ENCODE measurements around the gene HOXA3.

Gene HOXA3

GRCh38 chr7:27184337-27185012 is 32.1 kb upstream of the HOXA3 start:
- Histone ChIP-seq H3K4me1 (ENCODE audit: control extremely low read depth in 1 of 4, control insufficient read depth in 4 of 4, insufficient read depth in 4 of 4, low read length in 3 of 4) (peaks cover 0 to 64% (median 55%) of the 10 kb centered on the region in 4 experiments), H3K36me3 (ENCODE audit: control insufficient read depth in 4 of 4, insufficient read depth in 4 of 4, low read length in 3 of 4) (no peaks in the 10 kb centered on the region), H3K9me3 (ENCODE audit: control extremely low read depth in 1 of 5, control insufficient read depth in 4 of 5, insufficient read depth in 2 of 5, low read depth in 1 of 5, low read length in 4 of 5) (peaks cover 0 to 2% (median 0%) of the 10 kb centered on the region in 5 experiments), H3K27me3 (replicated peaks in 2 of 5; ENCODE audit: control insufficient read depth in 4 of 5, insufficient read depth in 5 of 5, low read length in 4 of 5) (peaks cover 17 to 98% (median 63%) of the 10 kb centered on the region in 5 experiments), H3K27ac (ENCODE audit: insufficient read depth in 1 of 2, low read depth in 1 of 2, low read length in 2 of 2, poor library complexity in 1 of 2, severe bottlenecking in 2 of 2) (no peak overlapping the region), H3K4me3 (ENCODE audit: control insufficient read depth in 1 of 7, extremely low read depth in 1 of 7, insufficient read depth in 4 of 7, low read depth in 2 of 7, low read length in 6 of 7) (peak overlapping the region; percentile 8 to 75 (median 57))
- ChIA-PET POLR2A (interaction anchor here (0.6 kb wide), 1 partner anchor 1018 kb away, joined by 3 read pairs; no protein-coding TSS in a partner anchor), CTCF (interaction anchor here (2.2 to 2.6 kb wide), 2 partner anchors 17 to 25 kb away, joined by 5 to 7 read pairs; no protein-coding TSS in a partner anchor)
- WGBS (ENCODE audit: insufficient coverage) = 2% methylated on average over 47 of the region's 72 CpGs
- peak in 1 of 3 donors; percentile 66 for DNase-seq

- H3K4me3 ChIP-seq (ENCODE audit: control insufficient read depth in 1 of 7, extremely low read depth in 1 of 7, insufficient read depth in 4 of 7, low read depth in 2 of 7, low read length in 6 of 7) = peak overlapping the region in 6 of 7 experiments; percentile 15 to 75 (median 62)
- CTCF ChIA-PET = interaction anchor here (0.7 to 2.2 kb wide), 5 partner anchors 9 to 16 kb away, joined by 3 to 5 read pairs (median 3); no protein-coding TSS in a partner anchor
- under 1% methylated on average over 23 of the region's 30 CpGs for WGBS (ENCODE audit: insufficient coverage)
- H3K27ac ChIP-seq (ENCODE audit: insufficient read depth in 1 of 2, low read depth in 1 of 2, low read length in 2 of 2, poor library complexity in 1 of 2, severe bottlenecking in 2 of 2) = no peak overlapping the region
- peaks cover 17 to 92% (median 57%) of the 10 kb centered on the region in 5 experiments for H3K27me3 ChIP-seq (replicated peaks in 2 of 5; ENCODE audit: control insufficient read depth in 4 of 5, insufficient read depth in 5 of 5, low read length in 4 of 5)
- peak in 1 of 3 donors; percentile 57 for DNase-seq
- peaks cover 0 to 2% (median 0%) of the 10 kb centered on the region in 5 experiments for H3K9me3 ChIP-seq (ENCODE audit: control extremely low read depth in 1 of 5, control insufficient read depth in 4 of 5, insufficient read depth in 2 of 5, low read depth in 1 of 5, low read length in 4 of 5)
- peaks cover 0 to 60% (median 51%) of the 10 kb centered on the region in 4 experiments for H3K4me1 ChIP-seq (ENCODE audit: control extremely low read depth in 1 of 4, control insufficient read depth in 4 of 4, insufficient read depth in 4 of 4, low read length in 3 of 4)
- no peaks in the 10 kb centered on the region for H3K36me3 ChIP-seq (ENCODE audit: control insufficient read depth in 4 of 4, insufficient read depth in 4 of 4, low read length in 3 of 4)
- POLR2A ChIA-PET = no interaction called here
These were observed 31.4 kb upstream of the HOXA3 start for GRCh38 chr7:27183682-27184336.

- POLR2A ChIA-PET = interaction anchor here (0.9 to 1.2 kb wide), 2 partner anchors 15 to 327 kb away, joined by 3 to 4 read pairs; no protein-coding TSS in a partner anchor
- peak in 1 of 3 donors; percentile 33 for DNase-seq
- H3K4me1 ChIP-seq (ENCODE audit: control extremely low read depth in 1 of 4, control insufficient read depth in 4 of 4, insufficient read depth in 4 of 4, low read length in 3 of 4) = peaks cover 0 to 52% (median 43%) of the 10 kb centered on the region in 4 experiments
These were observed 30.7 kb upstream of the HOXA3 start for GRCh38 chr7:27182861-27183681.

GRCh38 chr7:27182285-27182841 is 30.0 kb upstream of the HOXA3 start:
- CTCF ChIA-PET = interaction anchor here (0.7 to 1.9 kb wide), 7 partner anchors 8 to 25 kb away, joined by 3 to 7 read pairs (median 3); partner anchors contain the start of gene HOXA7
- H3K4me3 ChIP-seq (ENCODE audit: control insufficient read depth in 1 of 7, extremely low read depth in 1 of 7, insufficient read depth in 4 of 7, low read depth in 2 of 7, low read length in 6 of 7) = no peak overlapping the region
- POLR2A ChIA-PET = interaction anchor here (0.9 to 1.2 kb wide), 2 partner anchors 14 to 326 kb away, joined by 3 to 4 read pairs; no protein-coding TSS in a partner anchor
- peaks cover 0 to 45% (median 37%) of the 10 kb centered on the region in 4 experiments for H3K4me1 ChIP-seq (ENCODE audit: control extremely low read depth in 1 of 4, control insufficient read depth in 4 of 4, insufficient read depth in 4 of 4, low read length in 3 of 4)
- no peaks in the 10 kb centered on the region for H3K36me3 ChIP-seq (ENCODE audit: control insufficient read depth in 4 of 4, insufficient read depth in 4 of 4, low read length in 3 of 4)
- no peak for DNase-seq
- WGBS (ENCODE audit: insufficient coverage) = 64% methylated on average over 4 of the region's 4 CpGs
- H3K27me3 ChIP-seq (replicated peaks in 2 of 5; ENCODE audit: control insufficient read depth in 4 of 5, insufficient read depth in 5 of 5, low read length in 4 of 5) = peaks cover 15 to 86% (median 47%) of the 10 kb centered on the region in 5 experiments
- H3K9me3 ChIP-seq (ENCODE audit: control extremely low read depth in 1 of 5, control insufficient read depth in 4 of 5, insufficient read depth in 2 of 5, low read depth in 1 of 5, low read length in 4 of 5) = peaks cover 0 to 2% (median 0%) of the 10 kb centered on the region in 5 experiments
- H3K27ac ChIP-seq (ENCODE audit: insufficient read depth in 1 of 2, low read depth in 1 of 2, low read length in 2 of 2, poor library complexity in 1 of 2, severe bottlenecking in 2 of 2) = no peak overlapping the region

More at GRCh38 chr7:27182861-27183681, 30.7 kb upstream of the HOXA3 start:
- Histone ChIP-seq H3K27me3 (replicated peaks in 2 of 5; ENCODE audit: control insufficient read depth in 4 of 5, insufficient read depth in 5 of 5, low read length in 4 of 5) (peaks cover 17 to 88% (median 53%) of the 10 kb centered on the region in 5 experiments), H3K9me3 (ENCODE audit: control extremely low read depth in 1 of 5, control insufficient read depth in 4 of 5, insufficient read depth in 2 of 5, low read depth in 1 of 5, low read length in 4 of 5) (peaks cover 0 to 2% (median 0%) of the 10 kb centered on the region in 5 experiments), H3K4me3 (ENCODE audit: control insufficient read depth in 1 of 7, extremely low read depth in 1 of 7, insufficient read depth in 4 of 7, low read depth in 2 of 7, low read length in 6 of 7) (peak overlapping the region in 4 of 7 experiments; percentile 11 to 75 (median 67)), H3K27ac (ENCODE audit: insufficient read depth in 1 of 2, low read depth in 1 of 2, low read length in 2 of 2, poor library complexity in 1 of 2, severe bottlenecking in 2 of 2) (no peak overlapping the region), H3K36me3 (ENCODE audit: control insufficient read depth in 4 of 4, insufficient read depth in 4 of 4, low read length in 3 of 4) (no peaks in the 10 kb centered on the region)
- WGBS (ENCODE audit: insufficient coverage) = 22% methylated on average over 22 of the region's 39 CpGs
- CTCF ChIA-PET = interaction anchor here (0.7 to 1.9 kb wide), 8 partner anchors 7 to 26 kb away, joined by 3 to 7 read pairs (median 3); partner anchors contain the start of gene HOXA7

- ChIA-PET POLR2A (interaction anchor here (1.2 kb wide), 1 partner anchor 326 kb away, joined by 4 read pairs; no protein-coding TSS in a partner anchor), CTCF (interaction anchor here (0.7 to 1.9 kb wide), 4 partner anchors 9 to 25 kb away, joined by 3 to 7 read pairs (median 4); partner anchors contain the start of gene HOXA7)
- DNase-seq = no peak
- H3K27me3 ChIP-seq (replicated peaks in 2 of 5; ENCODE audit: control insufficient read depth in 4 of 5, insufficient read depth in 5 of 5, low read length in 4 of 5) = peaks cover 10 to 81% (median 43%) of the 10 kb centered on the region in 5 experiments
- WGBS (ENCODE audit: insufficient coverage) = 95% methylated on average over 4 of the region's 4 CpGs
- H3K27ac ChIP-seq (ENCODE audit: insufficient read depth in 1 of 2, low read depth in 1 of 2, low read length in 2 of 2, poor library complexity in 1 of 2, severe bottlenecking in 2 of 2) = no peak overlapping the region
- peaks cover 0 to 42% (median 37%) of the 10 kb centered on the region in 4 experiments for H3K4me1 ChIP-seq (ENCODE audit: control extremely low read depth in 1 of 4, control insufficient read depth in 4 of 4, insufficient read depth in 4 of 4, low read length in 3 of 4)
- H3K9me3 ChIP-seq (ENCODE audit: control extremely low read depth in 1 of 5, control insufficient read depth in 4 of 5, insufficient read depth in 2 of 5, low read depth in 1 of 5, low read length in 4 of 5) = peaks cover 0 to 2% (median 0%) of the 10 kb centered on the region in 5 experiments
- no peak overlapping the region for H3K4me3 ChIP-seq (ENCODE audit: control insufficient read depth in 1 of 7, extremely low read depth in 1 of 7, insufficient read depth in 4 of 7, low read depth in 2 of 7, low read length in 6 of 7)
- no peaks in the 10 kb centered on the region for H3K36me3 ChIP-seq (ENCODE audit: control insufficient read depth in 4 of 4, insufficient read depth in 4 of 4, low read length in 3 of 4)
These were observed 29.5 kb upstream of the HOXA3 start for GRCh38 chr7:27181795-27182275.

Measured in common myeloid progenitor, CD34-positive (primary cell).